ENCODE results near the gene RAPH1. TPM values are rescaled to one million over a fixed set of nuclear protein-coding genes. Genes with fewer than 3 reads are reported as not detected.

The RAPH1 gene
- total RNA-seq, 1 experiment from 2014 or later, result 7.0 TPM

DNA sequence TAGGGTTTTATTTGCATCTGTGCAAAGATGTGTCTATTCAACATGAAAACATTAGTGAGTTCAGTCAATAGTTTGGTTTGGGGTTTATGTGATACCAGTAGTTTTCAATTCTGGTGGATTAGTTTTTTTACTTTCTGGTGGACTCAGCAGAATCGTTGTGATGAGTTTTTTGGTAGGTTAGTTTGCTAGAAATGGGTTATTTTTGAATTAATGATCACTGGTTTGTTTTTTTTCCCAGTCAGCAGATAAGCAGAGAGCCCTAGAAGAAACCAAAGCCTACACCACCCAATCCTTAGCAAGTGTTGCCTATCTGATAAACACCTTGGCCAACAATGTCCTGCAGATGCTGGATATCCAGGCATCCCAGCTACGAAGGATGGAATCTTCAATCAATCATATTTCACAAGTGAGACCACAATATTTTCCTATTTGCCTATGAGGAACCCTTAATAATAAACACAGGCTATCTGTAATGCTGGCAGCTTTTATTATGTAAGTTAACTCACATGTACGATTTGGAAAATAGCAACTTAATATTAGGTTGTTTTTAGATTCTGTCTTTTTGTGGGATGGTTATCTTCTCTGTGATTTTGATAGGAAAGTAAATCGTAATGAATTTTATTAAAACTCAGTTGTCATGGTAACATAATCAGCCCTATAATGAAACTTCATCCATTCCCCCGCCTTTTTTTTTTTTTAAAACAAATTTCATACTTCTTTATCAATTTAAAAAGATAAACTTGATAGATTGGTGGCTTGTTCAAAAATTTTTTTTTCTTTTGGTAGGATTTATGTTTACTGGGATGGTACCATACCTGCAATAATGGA, 168.2 kb downstream of the RAPH1 start:
- CTCF ChIA-PET, result no interaction called here
- peaks cover 42% of the 10 kb centered on the region for H3K79me2 ChIP-seq (ENCODE audit: low read length)
- BruUV-seq (replicated peaks), result TSS peak; percentile 11

DNA sequence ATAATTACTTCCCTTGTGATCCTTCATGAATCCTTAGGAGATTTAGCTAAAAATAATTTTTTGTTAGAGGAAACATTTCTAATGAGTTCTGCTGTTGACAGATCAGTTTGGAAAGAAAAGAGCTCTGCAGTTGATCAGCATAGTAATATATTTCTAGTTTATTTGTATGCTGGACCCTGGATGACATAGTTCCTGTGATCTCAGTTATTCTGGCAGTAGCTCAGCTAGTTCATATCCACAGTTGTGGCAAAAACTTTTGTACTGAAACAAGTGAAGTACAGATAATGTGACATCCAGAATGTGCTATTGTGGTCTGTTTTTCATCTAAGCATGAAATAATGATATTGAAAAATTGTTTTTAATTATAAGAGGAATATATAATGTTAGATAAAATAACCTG, 173.2 kb downstream of the RAPH1 start:
- no peak for TF ChIP-seq EZH2 (IDR thresholded peaks at IDR 0.05; ENCODE audit: low read length, unreplicated experiment)
- TF ChIP-seq EZH2phosphoT487 (IDR thresholded peaks at IDR 0.05; ENCODE audit: borderline replicate concordance, low read length), result no peak
- TF ChIP-seq CTCF (conservative IDR thresholded peaks at IDR 0.05; ENCODE audit: low read depth, low read length), result no peak
- intact Hi-C loops (cut with micrococcal nuclease), result no loop called here
- H3K9me2 ChIP-seq (replicated peaks; ENCODE audit: low read length), result no peaks in the 10 kb centered on the region
- ATAC-seq (peak; percentile 62), DNase-seq (no peak)
- no peak overlapping the region for H2AFZ ChIP-seq (ENCODE audit: low read length)
- peaks cover 6% of the 10 kb centered on the region; the same call in 1 of the 2 replicates for H3K36me3 ChIP-seq (ENCODE audit: low read depth, low read length)
- CTCF ChIA-PET, result no interaction called here
- POLR2A ChIA-PET (ENCODE audit: unreplicated experiment), result interaction anchor here (0.6 kb wide), 1 partner anchor 868 kb away, joined by 3 read pairs; no protein-coding TSS in a partner anchor
- peaks cover 65% of the 10 kb centered on the region for H3K79me2 ChIP-seq (ENCODE audit: low read length)
- H3K4me1 ChIP-seq (ENCODE audit: insufficient read depth, low read length), result no peaks in the 10 kb centered on the region
- no peaks in the 10 kb centered on the region for H3K9me3 ChIP-seq (ENCODE audit: low read length)
- H4K20me1 ChIP-seq (ENCODE audit: low read length), result no peaks in the 10 kb centered on the region
- no peak overlapping the region for H3K4me2 ChIP-seq (ENCODE audit: low read length)
- H3K27me3 ChIP-seq (ENCODE audit: low read length), result no peaks in the 10 kb centered on the region
- no peak overlapping the region for H3K27ac ChIP-seq (ENCODE audit: low read length)
- BruUV-seq (replicated peaks), result no TSS peak
- H3K9ac ChIP-seq (ENCODE audit: low read length), result no peak overlapping the region
- H3K4me3 ChIP-seq (ENCODE audit: low read length), result no peak overlapping the region
- H3F3A ChIP-seq (ENCODE audit: low read length, unreplicated experiment), result no peaks in the 10 kb centered on the region

More for the DNA sequence above, 168.2 kb downstream of the RAPH1 start:
- POLR2A ChIA-PET (ENCODE audit: unreplicated experiment), result no interaction called here
- TF ChIP-seq EZH2 (IDR thresholded peaks at IDR 0.05; ENCODE audit: low read length, unreplicated experiment), result no peak
- no peak for TF ChIP-seq EZH2phosphoT487 (IDR thresholded peaks at IDR 0.05; ENCODE audit: borderline replicate concordance, low read length)
- TF ChIP-seq CTCF (conservative IDR thresholded peaks at IDR 0.05; ENCODE audit: low read depth, low read length), result no peak
- H3K4me2 ChIP-seq (ENCODE audit: low read length), result no peak overlapping the region
- no peak overlapping the region for H3K9ac ChIP-seq (ENCODE audit: low read length)
- no peaks in the 10 kb centered on the region for H3K9me2 ChIP-seq (replicated peaks; ENCODE audit: low read length)
- no peak for ATAC-seq
- peaks cover 12% of the 10 kb centered on the region; the same call in 1 of the 2 replicates for H3K36me3 ChIP-seq (ENCODE audit: low read depth, low read length)
- no peak overlapping the region for H2AFZ ChIP-seq (ENCODE audit: low read length)
- H3K27ac ChIP-seq (ENCODE audit: low read length), result no peak overlapping the region
- H3K27me3 ChIP-seq (ENCODE audit: low read length), result no peaks in the 10 kb centered on the region
- H3K4me3 ChIP-seq (ENCODE audit: low read length), result no peak overlapping the region
- no peak for DNase-seq
- H3F3A ChIP-seq (ENCODE audit: low read length, unreplicated experiment), result no peaks in the 10 kb centered on the region
- intact Hi-C loops (cut with micrococcal nuclease), result no loop called here
- H3K9me3 ChIP-seq (ENCODE audit: low read length), result no peaks in the 10 kb centered on the region
- no peaks in the 10 kb centered on the region for H4K20me1 ChIP-seq (ENCODE audit: low read length)
- no peaks in the 10 kb centered on the region for H3K4me1 ChIP-seq (ENCODE audit: insufficient read depth, low read length)

- no peaks in the 10 kb centered on the region for H3K27me3 ChIP-seq (ENCODE audit: low read length)
- no peak overlapping the region for H3K4me2 ChIP-seq (ENCODE audit: low read length)
- DNase-seq, result no peak
- no peaks in the 10 kb centered on the region for H4K20me1 ChIP-seq (ENCODE audit: low read length)
- no peaks in the 10 kb centered on the region for H3F3A ChIP-seq (ENCODE audit: low read length, unreplicated experiment)
- H3K9ac ChIP-seq (ENCODE audit: low read length), result no peak overlapping the region
- no peaks in the 10 kb centered on the region for H3K9me2 ChIP-seq (replicated peaks; ENCODE audit: low read length)
- ChIA-PET CTCF (no interaction called here), POLR2A (ENCODE audit: unreplicated experiment) (no interaction called here)
- peaks cover 61% of the 10 kb centered on the region for H3K79me2 ChIP-seq (ENCODE audit: low read length)
- ATAC-seq, result peak; percentile 46; the same call in 1 of the 2 replicates
- intact Hi-C loops (cut with micrococcal nuclease), result no loop called here
- 0 out of 2 replicates have a peak, but pooled peaks cover 2% of the 10 kb centered on the region for H3K36me3 ChIP-seq (ENCODE audit: low read depth, low read length)
- H3K4me3 ChIP-seq (ENCODE audit: low read length), result no peak overlapping the region
- BruUV-seq (replicated peaks), result no TSS peak
- H3K4me1 ChIP-seq (ENCODE audit: insufficient read depth, low read length), result no peaks in the 10 kb centered on the region
- no peak for TF ChIP-seq EZH2phosphoT487 (IDR thresholded peaks at IDR 0.05; ENCODE audit: borderline replicate concordance, low read length)
- TF ChIP-seq CTCF (conservative IDR thresholded peaks at IDR 0.05; ENCODE audit: low read depth, low read length), result no peak
- no peak for TF ChIP-seq EZH2 (IDR thresholded peaks at IDR 0.05; ENCODE audit: low read length, unreplicated experiment)
- H3K27ac ChIP-seq (ENCODE audit: low read length), result no peak overlapping the region
- no peaks in the 10 kb centered on the region for H3K9me3 ChIP-seq (ENCODE audit: low read length)
- H2AFZ ChIP-seq (ENCODE audit: low read length), result no peak overlapping the region
Observed at GRCh38 chr2:203361495-203361894, 173.6 kb downstream of the RAPH1 start.
